Spleen (tissue), 11 donors: ENCODE measurements around the gene TSHZ2. TPM values are rescaled to one million over a fixed set of nuclear protein-coding genes. Genes with fewer than 3 reads are reported as not detected.

Experiments
- DNase-seq: peaks from one replicate; pipeline ENCODE4 v3.0.0-alpha.2; 2020
- H3K27ac ChIP-seq, 8 donors: fragments of 200-600 bp; sonication (generic) in 7 of 8; 1 replicate in 4 of 8; 2 replicates in 4 of 8; pipeline versions ENCODE4 v1.5.0 to v1.8.0; 2016 to 2021; ENCODE audit warnings: inconsistent platforms in 4 of 8, mild to moderate bottlenecking in 4 of 8, moderate library complexity in 1 of 8
- H3K27me3 ChIP-seq, 7 donors: fragments of 200-600 bp; sonication (generic) in 6 of 7; replicated peaks in 1 of 7; 1 replicate in 4 of 7; 2 replicates in 3 of 7; pipeline versions ENCODE4 v1.5.0 to v1.8.0; 2016 to 2021; ENCODE audit warnings: inconsistent platforms in 3 of 7, mild to moderate bottlenecking in 1 of 7
- H3K36me3 ChIP-seq, 6 donors: fragments of 200-600 bp; sonication (generic) in 5 of 6; 1 replicate in 4 of 6; 2 replicates in 2 of 6; pipeline versions ENCODE4 v1.5.0 to v1.8.0; 2016 to 2021; ENCODE audit warnings: inconsistent platforms in 2 of 6
- H3K4me1 ChIP-seq, 6 donors: fragments of 200-600 bp; sonication (generic) in 5 of 6; 1 replicate in 3 of 6; 2 replicates in 3 of 6; pipeline versions ENCODE4 v1.5.0 to v1.8.0; 2016 to 2021; ENCODE audit warnings: inconsistent platforms in 3 of 6
- H3K4me3 ChIP-seq, 8 donors: fragments of 200-600 bp; sonication (generic) in 7 of 8; 1 replicate in 4 of 8; 2 replicates in 4 of 8; pipeline versions ENCODE4 v1.5.0 to v1.8.0; 2016 to 2021; ENCODE audit warnings: inconsistent platforms in 4 of 8, mild to moderate bottlenecking in 4 of 8, moderate library complexity in 2 of 8
- H3K9me3 ChIP-seq, 8 donors: fragments of 200-600 bp; sonication (generic) in 7 of 8; 1 replicate in 4 of 8; 2 replicates in 4 of 8; pipeline versions ENCODE4 v1.5.0 to v1.8.0; 2016 to 2021; ENCODE audit warnings: inconsistent platforms in 4 of 8
- CTCF ChIP-seq, 11 experiments: fragments of 200-600 bp in 7 of 11; fragments of 450-650 bp in 4 of 11; sonication (generic) in 4 of 11; IDR thresholded peaks in 8 of 11; conservative IDR thresholded peaks in 3 of 11; 1 replicate in 7 of 11; 2 replicates in 4 of 11; pipeline versions ENCODE4 v1.4.0 to v1.8.0; 2016 to 2021; ENCODE audit warnings: antibody characterized with exemption in 11 of 11, inconsistent platforms in 4 of 11, mild to moderate bottlenecking in 1 of 11
- POLR2A ChIP-seq, 3 donors: fragments of 450-650 bp; IDR thresholded peaks; one replicate each; pipeline ENCODE4 v1.5.1; 2017; ENCODE audit warnings: antibody characterized with exemption in 3 of 3, mild to moderate bottlenecking in 1 of 3
- POLR2AphosphoS5 ChIP-seq, 3 donors: sonication (generic); formaldehyde crosslinking; IDR thresholded peaks; one replicate each; pipeline ENCODE4 v1.5.1; 2017; ENCODE audit warnings: antibody characterized with exemption in 3 of 3
- WGBS, 5 donors: extraction: QIAGEN DNeasy Blood & Tissue Kit in 3 of 5; methylation state at CpG; one replicate each; pipeline versions ENCODE4 v1.1.5 to v1.1.7; 2013 to 2018; 5-methylcytosine and 5-hydroxymethylcytosine counted together
- intact Hi-C: fragments of 100-400 bp; cut with DNase I; formaldehyde crosslinking; loops from one replicate; pipeline ENCODE4 v1.15.0; 2023; ENCODE audit warnings: low total_unique reads
- polyA plus RNA-seq, 3 donors: library from polyadenylated mRNA; stranded (reverse); fragments of 200-250 nt; gene quantifications; one replicate each; pipeline ENCODE4 v1.2.1, GENCODE V29; 2013
- total RNA-seq, 7 donors: library from RNA; depleted of rRNA in 3 of 7; stranded (reverse); fragments of >200 nt in 3 of 7; fragmentation: NEBNext Ultra II Directional in 4 of 7; extraction: Animal tissue kit (Norgen Biotek cat#: 25700) in 4 of 7; gene quantifications; one replicate each; pipeline versions ENCODE4 v1.1.0 to v1.2.1, GENCODE V29; 2016 to 2021
- donor health status: healthy with polysubstance abuse.
- donor health status: DM: no; HTN: no; CAD: no; lungs with moderate emphysema.
- donor health status: DM: no; HTN: no; CAD: no.
- donor health status: Bipolar disorder and iron deficiency.
- donor health status: healthy.
- donor health status: DM: no; HTN: no; CAD: no.
- donor health status: DM: yes; HTN: yes; CAD: no.

Gene TSHZ2
- total and polyA plus RNA-seq, 10 donors = 0.86 to 19.2 (median 15.7) TPM

DNA sequence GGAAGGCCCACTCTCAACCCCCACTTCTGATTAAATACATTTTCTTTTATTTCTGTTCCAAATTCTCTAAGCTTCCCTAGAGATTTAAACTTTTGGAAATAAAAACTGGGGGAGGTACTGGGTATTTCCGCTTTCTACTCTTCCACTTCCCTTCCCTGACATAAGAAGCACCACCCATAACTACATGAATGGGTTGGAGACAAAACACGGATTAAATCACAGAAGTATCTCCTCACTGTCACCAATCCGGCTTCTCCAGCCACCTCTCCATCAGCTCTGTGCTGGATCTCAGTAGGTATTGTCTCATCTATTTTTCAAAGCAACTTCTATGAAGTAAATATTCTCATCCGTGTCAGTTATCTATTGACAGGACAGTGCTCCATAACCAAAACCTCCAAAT, 150.7 kb downstream of the TSHZ2 start:
- no peak for DNase-seq
- intact Hi-C loops = no loop called here
- H3K9me3 ChIP-seq = no peaks in the 10 kb centered on the region
- no peaks in the 10 kb centered on the region for H3K4me1 ChIP-seq
- H3K36me3 ChIP-seq = no peaks in the 10 kb centered on the region
- 67 to 82% (median 77%) methylated on average over 4 of the region's 4 CpGs for WGBS, 5 donors
- no peak overlapping the region for H3K4me3 ChIP-seq
- no peak overlapping the region for H3K27ac ChIP-seq
- no peak for TF ChIP-seq POLR2AphosphoS5 (IDR thresholded peaks at IDR 0.05)
- TF ChIP-seq CTCF (IDR thresholded peaks at IDR 0.05 in 8 of 11, conservative IDR thresholded peaks at IDR 0.05 in 3 of 11) = no peak
- no peak for TF ChIP-seq POLR2A (IDR thresholded peaks at IDR 0.05)
- H3K27me3 ChIP-seq = no peaks in the 10 kb centered on the region

- Histone ChIP-seq H3K27ac (no peak overlapping the region), H3K27me3 (no peaks in the 10 kb centered on the region), H3K36me3 (no peaks in the 10 kb centered on the region), H3K4me1 (no peaks in the 10 kb centered on the region), H3K9me3 (no peaks in the 10 kb centered on the region), H3K4me3 (no peak overlapping the region)
- 81 to 89% (median 87%) methylated on average over 3 of the region's 3 CpGs for WGBS, 5 donors
- TF ChIP-seq POLR2A (IDR thresholded peaks at IDR 0.05) (no peak), CTCF (IDR thresholded peaks at IDR 0.05 in 8 of 11, conservative IDR thresholded peaks at IDR 0.05 in 3 of 11) (no peak), POLR2AphosphoS5 (IDR thresholded peaks at IDR 0.05) (no peak)
- no peak for DNase-seq
- intact Hi-C loops = no loop called here
Observed at GRCh38 chr20:53124075-53124551, 152.0 kb downstream of the TSHZ2 start.

GRCh38 chr20:53124803-53125202, 152.6 kb downstream of the TSHZ2 start:
- 82 to 93% (median 88%) methylated on average over 3 of the region's 3 CpGs for WGBS, 5 donors
- no peak overlapping the region for H3K27ac ChIP-seq
- no peak for DNase-seq
- H3K4me3 ChIP-seq = no peak overlapping the region
- intact Hi-C loops = no loop called here
- H3K4me1 ChIP-seq = no peaks in the 10 kb centered on the region
- no peaks in the 10 kb centered on the region for H3K9me3 ChIP-seq
- no peak for TF ChIP-seq POLR2A (IDR thresholded peaks at IDR 0.05)
- no peak for TF ChIP-seq POLR2AphosphoS5 (IDR thresholded peaks at IDR 0.05)
- no peak for TF ChIP-seq CTCF (IDR thresholded peaks at IDR 0.05 in 8 of 11, conservative IDR thresholded peaks at IDR 0.05 in 3 of 11)
- no peaks in the 10 kb centered on the region for H3K36me3 ChIP-seq
- no peaks in the 10 kb centered on the region for H3K27me3 ChIP-seq

DNA sequence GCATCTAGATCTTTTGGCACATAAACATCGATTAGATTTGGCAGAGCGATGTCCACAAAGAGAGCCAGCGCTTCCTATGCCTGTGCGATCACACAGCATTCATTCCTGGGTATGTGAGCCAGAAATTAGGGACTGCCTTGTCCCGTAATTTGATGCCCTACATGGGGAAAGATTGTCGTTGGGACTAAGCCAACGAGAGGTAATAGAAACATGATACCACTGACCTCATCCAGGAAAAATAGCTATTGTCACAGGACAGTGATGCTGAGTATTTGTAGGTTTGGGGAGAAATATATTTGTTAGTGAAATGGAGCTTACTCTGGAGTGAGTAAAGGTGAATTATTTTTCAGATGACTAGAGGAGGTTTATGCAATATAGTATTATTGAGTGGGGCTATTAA, 154.0 kb downstream of the TSHZ2 start:
- no peaks in the 10 kb centered on the region for H3K9me3 ChIP-seq

More for the DNA sequence above, 154.0 kb downstream of the TSHZ2 start:
- Histone ChIP-seq H3K36me3 (no peaks in the 10 kb centered on the region), H3K27me3 (no peaks in the 10 kb centered on the region), H3K4me3 (no peak overlapping the region), H3K27ac (no peak overlapping the region), H3K4me1 (no peaks in the 10 kb centered on the region)
- 70 to 76% (median 74%) methylated on average over 7 of the region's 7 CpGs for WGBS, 5 donors
- TF ChIP-seq CTCF (IDR thresholded peaks at IDR 0.05 in 8 of 11, conservative IDR thresholded peaks at IDR 0.05 in 3 of 11) (no peak), POLR2A (IDR thresholded peaks at IDR 0.05) (no peak), POLR2AphosphoS5 (IDR thresholded peaks at IDR 0.05) (no peak)
- intact Hi-C loops = no loop called here
- no peak for DNase-seq
